ENCODE measurements around the gene GRAMD1B.
"Not testable (repeated sequence)": the region's sequence is repeated elsewhere in the genome, so short reads cannot be mapped to it uniquely, and the experiment has no call there.

The GRAMD1B gene

GRCh38 chr11:123456448-123456847, 26.4 kb downstream of the GRAMD1B start:
- not testable (repeated sequence) for H3K4me1 ChIP-seq (ENCODE audit: control insufficient read depth, insufficient read depth, low read length); H3K9ac ChIP-seq (ENCODE audit: low read length); H3K4me3 ChIP-seq (ENCODE audit: low read length); H3K27me3 ChIP-seq (ENCODE audit: control insufficient read depth, insufficient read depth, low read length); H3K27ac ChIP-seq (ENCODE audit: low read depth, low read length); H3K36me3 ChIP-seq (ENCODE audit: control insufficient read depth, insufficient read depth, low read length)

- Histone ChIP-seq H3K36me3 (ENCODE audit: control insufficient read depth, insufficient read depth, low read length) (no peaks in the 10 kb centered on the region), H3K4me1 (ENCODE audit: control insufficient read depth, insufficient read depth, low read length) (no peaks in the 10 kb centered on the region), H3K27ac (ENCODE audit: low read depth, low read length) (no peak overlapping the region), H3K27me3 (ENCODE audit: control insufficient read depth, insufficient read depth, low read length) (no peaks in the 10 kb centered on the region), H3K9ac (ENCODE audit: low read length) (no peak overlapping the region), H3K4me3 (ENCODE audit: low read length) (no peak overlapping the region)
Measured at GRCh38 chr11:123457187-123457770, 27.2 kb downstream of the GRAMD1B start.

GRCh38 chr11:123458501-123458900, 28.4 kb downstream of the GRAMD1B start:
- H3K4me3 ChIP-seq (ENCODE audit: low read length), result no peak overlapping the region
- H3K9ac ChIP-seq (ENCODE audit: low read length), result no peak overlapping the region
- no peaks in the 10 kb centered on the region for H3K36me3 ChIP-seq (ENCODE audit: control insufficient read depth, insufficient read depth, low read length)
- H3K27ac ChIP-seq (ENCODE audit: low read depth, low read length), result no peak overlapping the region
- H3K4me1 ChIP-seq (ENCODE audit: control insufficient read depth, insufficient read depth, low read length), result no peaks in the 10 kb centered on the region
- H3K27me3 ChIP-seq (ENCODE audit: control insufficient read depth, insufficient read depth, low read length), result no peaks in the 10 kb centered on the region

- Histone ChIP-seq H3K9ac (ENCODE audit: low read length) (no peak overlapping the region), H3K27ac (ENCODE audit: low read depth, low read length) (no peak overlapping the region), H3K36me3 (ENCODE audit: control insufficient read depth, insufficient read depth, low read length) (no peaks in the 10 kb centered on the region), H3K27me3 (ENCODE audit: control insufficient read depth, insufficient read depth, low read length) (no peaks in the 10 kb centered on the region), H3K4me1 (ENCODE audit: control insufficient read depth, insufficient read depth, low read length) (no peaks in the 10 kb centered on the region), H3K4me3 (ENCODE audit: low read length) (no peak overlapping the region)
Measured at GRCh38 chr11:123460012-123460700, 30.1 kb downstream of the GRAMD1B start.

GRCh38 chr11:123461164-123461563, 31.1 kb downstream of the GRAMD1B start:
- Histone ChIP-seq H3K27me3 (ENCODE audit: control insufficient read depth, insufficient read depth, low read length) (no peaks in the 10 kb centered on the region), H3K4me1 (ENCODE audit: control insufficient read depth, insufficient read depth, low read length) (no peaks in the 10 kb centered on the region), H3K36me3 (ENCODE audit: control insufficient read depth, insufficient read depth, low read length) (no peaks in the 10 kb centered on the region), H3K9ac (ENCODE audit: low read length) (no peak overlapping the region), H3K4me3 (ENCODE audit: low read length) (no peak overlapping the region), H3K27ac (ENCODE audit: low read depth, low read length) (no peak overlapping the region)

GRCh38 chr11:123465667-123466066, 35.6 kb downstream of the GRAMD1B start:
- H3K36me3 ChIP-seq (ENCODE audit: control insufficient read depth, insufficient read depth, low read length); H3K9ac ChIP-seq (ENCODE audit: low read length); H3K4me1 ChIP-seq (ENCODE audit: control insufficient read depth, insufficient read depth, low read length); H3K27ac ChIP-seq (ENCODE audit: low read depth, low read length); H3K4me3 ChIP-seq (ENCODE audit: low read length); H3K27me3 ChIP-seq (ENCODE audit: control insufficient read depth, insufficient read depth, low read length): not testable (repeated sequence)

GRCh38 chr11:123466172-123466571, 36.1 kb downstream of the GRAMD1B start:
- not testable (repeated sequence) for H3K36me3 ChIP-seq (ENCODE audit: control insufficient read depth, insufficient read depth, low read length); H3K27ac ChIP-seq (ENCODE audit: low read depth, low read length); H3K9ac ChIP-seq (ENCODE audit: low read length); H3K4me3 ChIP-seq (ENCODE audit: low read length); H3K27me3 ChIP-seq (ENCODE audit: control insufficient read depth, insufficient read depth, low read length); H3K4me1 ChIP-seq (ENCODE audit: control insufficient read depth, insufficient read depth, low read length)

GRCh38 chr11:123469089-123469488, 39.0 kb downstream of the GRAMD1B start:
- H3K27me3 ChIP-seq (ENCODE audit: control insufficient read depth, insufficient read depth, low read length), result no peaks in the 10 kb centered on the region
- no peak overlapping the region for H3K27ac ChIP-seq (ENCODE audit: low read depth, low read length)
- H3K4me3 ChIP-seq (ENCODE audit: low read length), result no peak overlapping the region

GRCh38 chr11:123469586-123469985, 39.5 kb downstream of the GRAMD1B start:
- Histone ChIP-seq H3K9ac (ENCODE audit: low read length) (no peak overlapping the region), H3K36me3 (ENCODE audit: control insufficient read depth, insufficient read depth, low read length) (no peaks in the 10 kb centered on the region), H3K27ac (ENCODE audit: low read depth, low read length) (no peak overlapping the region), H3K4me1 (ENCODE audit: control insufficient read depth, insufficient read depth, low read length) (no peaks in the 10 kb centered on the region), H3K27me3 (ENCODE audit: control insufficient read depth, insufficient read depth, low read length) (no peaks in the 10 kb centered on the region), H3K4me3 (ENCODE audit: low read length) (no peak overlapping the region)

More at GRCh38 chr11:123469089-123469488, 39.0 kb downstream of the GRAMD1B start:
- H3K4me1 ChIP-seq (ENCODE audit: control insufficient read depth, insufficient read depth, low read length), result no peaks in the 10 kb centered on the region
- H3K9ac ChIP-seq (ENCODE audit: low read length), result no peak overlapping the region
- H3K36me3 ChIP-seq (ENCODE audit: control insufficient read depth, insufficient read depth, low read length), result no peaks in the 10 kb centered on the region

GRCh38 chr11:123470842-123471241, 40.8 kb downstream of the GRAMD1B start:
- Histone ChIP-seq H3K27me3 (ENCODE audit: control insufficient read depth, insufficient read depth, low read length) (no peaks in the 10 kb centered on the region), H3K9ac (ENCODE audit: low read length) (no peak overlapping the region), H3K4me3 (ENCODE audit: low read length) (no peak overlapping the region), H3K36me3 (ENCODE audit: control insufficient read depth, insufficient read depth, low read length) (no peaks in the 10 kb centered on the region), H3K27ac (ENCODE audit: low read depth, low read length) (no peak overlapping the region), H3K4me1 (ENCODE audit: control insufficient read depth, insufficient read depth, low read length) (no peaks in the 10 kb centered on the region)

GRCh38 chr11:123472236-123472935, 42.3 kb downstream of the GRAMD1B start:
- H3K4me3 ChIP-seq (ENCODE audit: low read length), result no peak overlapping the region
- H3K4me1 ChIP-seq (ENCODE audit: control insufficient read depth, insufficient read depth, low read length), result no peaks in the 10 kb centered on the region
- H3K9ac ChIP-seq (ENCODE audit: low read length), result no peak overlapping the region
- no peak overlapping the region for H3K27ac ChIP-seq (ENCODE audit: low read depth, low read length)
- H3K27me3 ChIP-seq (ENCODE audit: control insufficient read depth, insufficient read depth, low read length), result no peaks in the 10 kb centered on the region
- no peaks in the 10 kb centered on the region for H3K36me3 ChIP-seq (ENCODE audit: control insufficient read depth, insufficient read depth, low read length)

GRCh38 chr11:123473941-123474677, 44.0 kb downstream of the GRAMD1B start:
- H3K36me3 ChIP-seq (ENCODE audit: control insufficient read depth, insufficient read depth, low read length), result no peaks in the 10 kb centered on the region
- H3K27me3 ChIP-seq (ENCODE audit: control insufficient read depth, insufficient read depth, low read length), result no peaks in the 10 kb centered on the region
- no peak overlapping the region for H3K9ac ChIP-seq (ENCODE audit: low read length)
- H3K4me1 ChIP-seq (ENCODE audit: control insufficient read depth, insufficient read depth, low read length), result no peaks in the 10 kb centered on the region
- no peak overlapping the region for H3K4me3 ChIP-seq (ENCODE audit: low read length)
- no peak overlapping the region for H3K27ac ChIP-seq (ENCODE audit: low read depth, low read length)

Measured in rectal smooth muscle tissue (tissue), 1 donor.